Endometrial microvascular endothelial cells (primary cell): ENCODE results near the gene NR1D2. TPM values are rescaled to one million over a fixed set of nuclear protein-coding genes. Genes with fewer than 3 reads are reported as not detected.
"Not testable (repeated sequence)": the region's sequence is repeated elsewhere in the genome, so short reads cannot be mapped to it uniquely, and the experiment has no call there.

Experiments
- in situ Hi-C: cut with HindIII; loops from 2 replicates; pipeline ENCODE4 v1.10.0; 2017; ENCODE audit warnings: low sequenced_read_pairs, low pct_unique_long_range_greater_than_20kb; ENCODE audit errors: inconsistent ontology term
- total RNA-seq: library from RNA; depleted of rRNA; stranded (reverse); fragments of >200 nt; gene quantifications from one replicate; pipeline ENCODE4 v1.2.3, GENCODE V29; 2015; ENCODE audit errors: inconsistent ontology term

Gene NR1D2
- 14.6 TPM for total RNA-seq

- in situ Hi-C loops: no loop called here
Observed at GRCh38 chr3:23944861-23945662, at the start of gene NR1D2. Gene NR1D2 (plus strand): TSS chr3:23945286. CDS start chr3:23945579, 293 bp downstream.

- in situ Hi-C loops: no loop called here
Observed at GRCh38 chr3:23900744-23901143, 44.3 kb upstream of the NR1D2 start.

- in situ Hi-C loops: no loop called here
Observed at GRCh38 chr3:23904545-23904944, 40.5 kb upstream of the NR1D2 start.

GRCh38 chr3:23909341-23909740, 35.7 kb upstream of the NR1D2 start:
- in situ Hi-C loops: no loop called here

GRCh38 chr3:23911397-23911796, 33.7 kb upstream of the NR1D2 start:
- in situ Hi-C loops: no loop called here

GRCh38 chr3:23912335-23912734, 32.8 kb upstream of the NR1D2 start:
- in situ Hi-C loops: not testable (repeated sequence)

GRCh38 chr3:23913182-23913581, 31.9 kb upstream of the NR1D2 start:
- in situ Hi-C loops: no loop called here

- in situ Hi-C loops: no loop called here
Observed at GRCh38 chr3:23913873-23914743, 31.0 kb upstream of the NR1D2 start.

GRCh38 chr3:23915537-23916108, 29.5 kb upstream of the NR1D2 start:
- in situ Hi-C loops: no loop called here

GRCh38 chr3:23916152-23916885, 28.8 kb upstream of the NR1D2 start:
- in situ Hi-C loops: no loop called here

- in situ Hi-C loops: no loop called here
Observed at GRCh38 chr3:23916886-23917678, 28.0 kb upstream of the NR1D2 start, which contains the start of the genes NKIRAS1 and RPL15. Gene NKIRAS1 (minus strand): TSS chr3:23916990. CDS start chr3:23910904, 6,086 bp downstream. Gene RPL15 (plus strand): TSS chr3:23917132. CDS start chr3:23917860, 728 bp downstream.

- in situ Hi-C loops: not testable (repeated sequence)
Observed at GRCh38 chr3:23917679-23918303, 27.3 kb upstream of the NR1D2 start.

- in situ Hi-C loops: not testable (repeated sequence)
Observed at GRCh38 chr3:23918331-23918730, 26.8 kb upstream of the NR1D2 start.

- in situ Hi-C loops: no loop called here
Observed at GRCh38 chr3:23919628-23920027, 25.5 kb upstream of the NR1D2 start.

- in situ Hi-C loops: no loop called here
Observed at GRCh38 chr3:23920151-23920655, 24.9 kb upstream of the NR1D2 start.

GRCh38 chr3:23921052-23921511, 24.0 kb upstream of the NR1D2 start:
- in situ Hi-C loops: no loop called here

- in situ Hi-C loops: no loop called here
Observed at GRCh38 chr3:23923786-23924185, 21.3 kb upstream of the NR1D2 start.
